GM18502 (cell line): ENCODE measurements around the gene GAS5.

Experiments used
- ATAC-seq: cut with Tn5 transposase; IDR thresholded peaks from one replicate; pipeline ENCODE4 v1.9.1; 2021; ENCODE audit warnings: mild to moderate bottlenecking; ENCODE audit not compliant: unreplicated experiment, poor library complexity

Gene GAS5

DNA sequence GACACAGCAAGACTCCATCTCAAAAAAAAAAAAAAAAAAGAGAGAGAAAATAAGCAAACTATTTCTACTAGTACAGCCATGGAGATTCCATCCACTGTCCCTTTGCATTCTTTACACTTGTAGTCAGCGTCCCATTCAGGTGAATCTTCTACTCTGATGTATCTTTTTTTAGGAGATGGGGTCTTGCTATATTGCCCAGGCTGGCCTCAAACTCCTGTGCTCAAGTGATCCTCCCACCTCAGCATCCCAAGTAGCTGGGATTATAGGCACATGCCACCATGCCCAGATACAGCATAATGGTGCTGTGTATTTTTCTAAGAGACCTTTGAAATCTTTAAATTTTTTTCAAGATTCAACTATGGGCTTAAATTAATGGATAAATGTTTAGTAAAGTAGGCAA, 35.0 kb downstream of the GAS5 start:
- ATAC-seq, result no peak

DNA sequence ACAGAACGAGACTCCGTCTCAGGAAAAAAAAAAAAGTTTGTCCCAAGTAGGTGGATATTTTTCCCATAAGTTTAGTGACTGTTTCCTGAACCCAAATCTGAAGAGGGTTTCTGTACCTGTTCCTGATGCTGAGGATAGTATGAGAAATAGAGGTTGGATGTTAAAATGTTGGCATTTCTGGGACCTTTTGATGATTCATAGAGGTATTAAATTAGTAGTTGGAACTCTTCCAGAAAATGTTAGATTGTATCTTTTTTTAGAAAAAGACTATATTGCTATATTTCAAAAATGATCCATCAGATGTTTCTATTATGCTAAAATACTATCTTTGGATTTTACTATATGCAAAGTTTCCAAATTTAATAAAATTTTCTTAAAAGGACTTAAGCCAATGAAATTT, 40.2 kb downstream of the GAS5 start:
- no peak for ATAC-seq

GRCh38 chr1:173824315-173825081, 43.3 kb downstream of the GAS5 start, which contains the start of the genes CENPL and DARS2:
CENPL (minus strand) TSS chr1:173824883; CDS start chr1:173811299, 13,584 bp downstream.
DARS2 (plus strand) TSS chr1:173824673; CDS start chr1:173825230, 557 bp downstream.
- peak; percentile 78 for ATAC-seq

DNA sequence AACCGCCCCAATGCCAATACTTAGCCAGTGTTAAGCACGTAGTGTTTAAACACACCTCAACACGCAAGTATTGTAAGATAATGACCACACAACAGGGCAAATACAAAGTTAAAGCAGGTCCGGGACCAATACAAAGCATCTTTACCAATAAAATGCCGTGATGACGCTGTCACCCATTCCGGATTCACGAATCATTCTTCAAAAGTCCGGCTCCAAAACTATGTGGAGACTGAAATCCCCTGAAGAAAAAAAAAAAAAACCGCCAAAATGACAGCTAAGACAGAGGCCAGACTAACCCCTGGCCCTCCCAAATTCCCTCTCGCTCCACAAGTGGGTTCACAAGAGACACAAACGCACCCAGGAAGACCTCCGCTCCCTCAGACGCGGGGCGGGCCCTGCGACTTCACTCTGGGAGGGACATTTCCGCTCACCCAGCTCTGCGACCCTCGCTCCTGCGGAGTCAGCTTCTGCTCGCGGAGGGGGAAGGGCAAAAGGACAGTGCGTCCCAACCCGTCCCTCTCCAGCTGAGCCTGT, 43.9 kb downstream of the GAS5 start:
- peak; percentile 43 for ATAC-seq

- ATAC-seq, result no peak
Observed at GRCh38 chr1:173821680-173822079, 46.1 kb downstream of the GAS5 start.

GRCh38 chr1:173818459-173818858, 49.3 kb downstream of the GAS5 start:
- ATAC-seq, result no peak
